Mucosa of rectum (tissue), 2 donors: ENCODE results near the gene PKM.
A peak's percentile ranks its signal among the peaks of the same experiment; 100 is the strongest.

Experiments
- H3K27ac ChIP-seq, 2 donors: one replicate each; pipeline ENCODE4 v1.7.0; 2013; ENCODE audit warnings: inconsistent platforms in 2 of 2, low read depth in 2 of 2, low read length in 2 of 2
- H3K27me3 ChIP-seq, 2 donors: one replicate each; pipeline ENCODE4 v1.7.0; 2013; ENCODE audit warnings: low read length in 2 of 2; ENCODE audit not compliant: control insufficient read depth in 2 of 2, insufficient read depth in 2 of 2
- H3K36me3 ChIP-seq, 2 donors: one replicate each; pipeline ENCODE4 v1.7.0; 2013; ENCODE audit warnings: low read length in 2 of 2; ENCODE audit not compliant: control insufficient read depth in 2 of 2, insufficient read depth in 2 of 2
- H3K4me1 ChIP-seq, 2 donors: one replicate each; pipeline ENCODE4 v1.7.0; 2013; ENCODE audit warnings: low read length in 2 of 2, mild to moderate bottlenecking in 1 of 2; ENCODE audit not compliant: control insufficient read depth in 2 of 2, insufficient read depth in 2 of 2
- H3K4me3 ChIP-seq, 2 donors: one replicate each; pipeline ENCODE4 v1.7.0; 2013; ENCODE audit warnings: low read length in 2 of 2
- H3K9ac ChIP-seq, 2 donors: one replicate each; pipeline ENCODE4 v1.7.0; 2013; ENCODE audit warnings: low read length in 2 of 2, low read depth in 1 of 2, mild to moderate bottlenecking in 1 of 2
- H3K9me3 ChIP-seq, 2 donors: one replicate each; pipeline ENCODE4 v1.7.0; 2013; ENCODE audit warnings: low read length in 2 of 2; ENCODE audit not compliant: control insufficient read depth in 2 of 2
- donor health status: healthy.
- donor health status: Normal muscosa, but diverticular disease.

The PKM gene

DNA sequence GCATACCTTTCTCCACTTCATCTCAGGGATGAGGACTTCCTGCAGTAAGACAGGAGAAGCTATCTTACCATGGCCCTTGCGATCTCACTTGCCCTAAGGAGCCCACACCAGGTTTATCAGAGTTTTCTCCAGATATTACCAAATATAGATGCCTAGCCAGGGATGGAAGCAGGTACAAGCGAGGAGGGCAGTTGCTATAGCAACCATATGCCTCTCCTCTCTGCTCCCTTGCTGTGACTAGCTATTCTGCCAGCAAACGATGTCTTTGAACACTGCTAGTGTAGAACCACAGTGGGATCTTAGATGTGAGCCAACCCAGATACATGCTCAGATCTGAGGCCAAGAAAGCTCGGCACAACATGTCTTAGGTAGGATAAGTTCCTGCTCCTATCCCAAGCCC, 67.3 kb downstream of the PKM start:
- no peak overlapping the region for H3K27ac ChIP-seq
- H3K9ac ChIP-seq, result no peak overlapping the region
- no peaks in the 10 kb centered on the region for H3K4me1 ChIP-seq
- no peaks in the 10 kb centered on the region for H3K36me3 ChIP-seq
- H3K27me3 ChIP-seq, result no peaks in the 10 kb centered on the region
- no peaks in the 10 kb centered on the region for H3K9me3 ChIP-seq
- H3K4me3 ChIP-seq, result no peak overlapping the region

DNA sequence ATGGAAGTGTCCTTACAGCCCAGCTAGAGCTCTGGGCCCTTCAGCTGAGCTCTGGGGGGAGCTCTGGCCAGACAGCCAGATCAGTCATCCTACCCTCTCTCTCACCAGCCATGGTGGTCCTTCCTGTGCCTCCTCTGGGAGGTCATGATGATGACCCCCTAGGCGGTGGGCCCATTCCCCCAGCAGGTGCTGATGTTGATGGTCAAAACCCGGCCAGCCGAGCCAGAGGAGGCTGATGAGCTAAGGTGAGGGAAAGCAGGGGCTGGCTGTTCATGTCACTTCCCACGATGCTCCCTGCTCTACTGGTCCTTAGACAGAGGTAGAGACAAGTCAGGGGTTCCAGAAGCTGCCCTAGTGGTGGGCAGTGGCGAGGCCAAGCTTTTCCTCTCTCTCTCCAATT, 68.4 kb downstream of the PKM start:
- H3K4me3 ChIP-seq, result no peak overlapping the region
- H3K36me3 ChIP-seq, result no peaks in the 10 kb centered on the region
- H3K27me3 ChIP-seq, result no peaks in the 10 kb centered on the region
- no peaks in the 10 kb centered on the region for H3K9me3 ChIP-seq
- H3K4me1 ChIP-seq, result no peaks in the 10 kb centered on the region
- H3K9ac ChIP-seq, result no peak overlapping the region
- no peak overlapping the region for H3K27ac ChIP-seq

DNA sequence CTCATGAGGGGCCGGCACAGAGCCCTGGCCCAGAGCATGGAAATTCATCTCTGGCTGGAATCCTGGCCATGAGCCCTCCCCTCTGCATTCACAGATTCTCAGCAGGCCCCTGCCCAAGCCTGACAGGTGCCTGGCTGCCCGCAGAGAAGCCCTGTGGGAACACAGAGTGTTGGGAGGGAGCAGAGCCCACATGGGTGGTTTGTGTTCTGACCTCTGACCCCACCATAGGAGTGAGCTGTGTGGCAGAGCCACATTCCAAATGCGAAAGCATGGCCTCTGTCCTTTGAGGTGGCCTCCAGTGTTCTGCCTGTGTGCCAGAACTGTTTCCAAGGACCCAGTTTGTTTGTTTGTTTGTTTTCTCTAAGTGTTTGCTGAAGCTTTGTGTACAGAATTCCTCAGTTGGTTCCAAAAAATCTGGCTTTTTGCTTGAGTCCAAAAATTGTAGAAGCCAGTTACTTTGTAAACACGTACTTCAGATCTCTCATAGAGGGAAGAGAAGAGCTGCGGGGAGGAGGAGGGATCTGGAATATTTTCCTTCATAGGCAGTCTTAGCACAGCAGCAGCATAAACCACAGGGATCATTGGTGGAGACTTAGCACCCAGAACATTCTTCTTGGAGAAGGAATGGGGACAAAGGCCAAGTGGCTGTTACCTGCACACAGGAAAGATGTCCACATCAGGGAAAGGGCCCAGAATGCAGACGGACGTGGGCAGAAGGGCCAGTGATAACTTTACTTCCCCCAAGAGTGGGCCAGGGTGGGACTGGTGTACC, 69.4 kb downstream of the PKM start:
- Histone ChIP-seq H3K27ac (no peak overlapping the region), H3K36me3 (no peaks in the 10 kb centered on the region), H3K4me3 (no peak overlapping the region), H3K9me3 (no peaks in the 10 kb centered on the region), H3K9ac (no peak overlapping the region), H3K27me3 (no peaks in the 10 kb centered on the region), H3K4me1 (no peaks in the 10 kb centered on the region)

DNA sequence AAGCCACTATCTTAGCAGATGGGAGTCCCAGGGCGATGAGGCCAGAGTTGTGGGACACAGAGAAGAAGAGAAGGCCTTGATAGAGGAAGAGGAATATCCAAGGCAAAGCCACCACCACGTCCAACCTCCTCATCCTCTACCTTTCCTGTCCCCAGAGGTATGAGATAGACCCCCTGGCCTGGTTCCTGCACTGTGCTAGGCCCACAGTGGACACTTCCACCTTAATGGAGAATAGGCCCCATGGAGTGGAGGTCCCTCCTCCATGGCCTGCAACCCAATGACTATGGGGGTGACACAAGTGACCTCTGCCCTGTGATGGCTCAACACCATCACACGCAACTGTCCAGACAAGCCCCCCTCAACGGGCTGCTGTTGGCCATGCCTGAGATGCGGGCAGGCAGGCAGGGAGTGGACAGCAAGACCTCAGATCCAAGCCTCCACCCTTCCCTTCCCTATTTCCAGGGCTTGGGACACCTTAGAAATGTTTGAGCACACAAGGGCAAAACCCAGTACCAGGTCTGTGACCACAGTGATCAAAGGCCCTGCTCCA, 70.2 kb downstream of the PKM start:
- Histone ChIP-seq H3K9ac (no peak overlapping the region), H3K4me3 (no peak overlapping the region), H3K27me3 (no peaks in the 10 kb centered on the region), H3K36me3 (no peaks in the 10 kb centered on the region), H3K4me1 (peaks cover 4 to 5% of the 10 kb centered on the region in 2 donors), H3K27ac (no peak overlapping the region), H3K9me3 (no peaks in the 10 kb centered on the region)

DNA sequence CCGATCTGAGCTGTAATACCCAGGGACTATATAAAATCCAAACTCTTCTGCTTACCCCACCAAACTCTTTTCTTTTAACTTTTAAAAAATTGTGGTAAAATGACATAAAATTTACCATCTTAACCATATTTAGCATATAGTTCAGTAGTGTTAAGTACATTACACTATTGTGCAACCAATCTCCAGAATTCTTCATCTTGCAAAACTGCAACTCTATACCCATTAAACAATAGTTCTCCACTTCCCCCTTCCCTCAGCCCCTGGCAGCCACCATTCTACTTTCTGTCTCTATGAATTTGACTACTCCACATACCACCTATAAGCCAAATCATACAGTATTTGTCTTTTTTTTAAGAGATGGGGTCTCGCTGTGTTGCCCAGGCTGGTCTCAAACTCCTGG, 74.1 kb downstream of the PKM start:
- H3K4me3 ChIP-seq, result no peak overlapping the region
- H3K9ac ChIP-seq, result no peak overlapping the region
- no peaks in the 10 kb centered on the region for H3K36me3 ChIP-seq
- H3K27me3 ChIP-seq, result no peaks in the 10 kb centered on the region
- no peak overlapping the region for H3K27ac ChIP-seq
- H3K4me1 ChIP-seq, result peaks cover 13 to 17% of the 10 kb centered on the region in 2 donors
- no peaks in the 10 kb centered on the region for H3K9me3 ChIP-seq

DNA sequence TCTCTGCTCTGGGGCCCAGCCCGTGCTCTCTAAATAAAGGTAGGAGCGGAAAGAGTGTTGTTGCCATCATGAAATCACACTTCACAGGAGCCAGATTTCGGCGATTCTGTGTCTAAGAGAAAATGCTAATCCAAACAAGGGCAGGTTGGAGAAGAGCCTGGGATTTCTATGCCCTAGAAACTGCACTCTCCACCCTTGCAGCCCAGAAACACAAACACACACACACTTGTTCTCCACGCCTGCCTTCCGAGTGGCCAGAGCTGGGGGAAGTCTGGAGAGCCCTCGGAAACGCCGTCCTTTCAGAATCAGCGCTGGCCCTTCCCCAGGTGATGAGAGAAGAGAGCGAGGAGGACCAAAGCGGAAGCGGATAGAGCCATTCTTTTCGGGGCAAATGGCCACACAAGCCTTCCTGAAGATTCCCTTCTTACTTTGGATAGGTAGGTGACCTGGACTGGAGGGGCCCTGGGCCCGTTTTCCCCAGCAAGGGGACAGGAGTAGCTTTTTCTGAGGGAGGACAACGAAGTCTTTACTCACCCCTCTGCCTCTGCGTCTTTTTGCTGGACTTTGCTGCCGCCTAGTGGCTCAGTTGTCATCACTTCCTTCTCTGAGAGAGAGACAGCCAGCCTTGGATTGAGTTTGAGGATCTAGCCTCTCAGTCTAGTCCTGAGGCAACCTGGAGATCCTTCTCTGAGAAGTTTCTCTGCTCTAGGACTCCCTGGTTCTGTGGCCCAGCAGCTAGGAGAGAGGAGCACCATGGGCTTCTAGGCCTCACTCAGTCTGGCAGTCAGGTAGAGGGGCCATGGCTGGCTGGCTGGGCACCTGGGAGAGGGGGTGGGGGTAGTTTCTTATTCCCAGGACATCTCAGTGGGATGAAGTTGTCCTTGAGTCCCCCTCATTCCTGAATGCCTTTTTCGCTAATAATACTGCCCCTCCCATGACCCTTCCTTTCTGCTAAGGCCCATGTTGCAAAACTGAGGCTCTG, 75.1 kb downstream of the PKM start:
- Histone ChIP-seq H3K4me1 (peaks cover 13 to 17% of the 10 kb centered on the region in 2 donors), H3K4me3 (peak overlapping the region; percentile 76), H3K36me3 (no peaks in the 10 kb centered on the region), H3K27me3 (no peaks in the 10 kb centered on the region), H3K9ac (peak overlapping the region; percentile 72 to 75), H3K9me3 (no peaks in the 10 kb centered on the region), H3K27ac (peak overlapping the region; percentile 76 to 78)

DNA sequence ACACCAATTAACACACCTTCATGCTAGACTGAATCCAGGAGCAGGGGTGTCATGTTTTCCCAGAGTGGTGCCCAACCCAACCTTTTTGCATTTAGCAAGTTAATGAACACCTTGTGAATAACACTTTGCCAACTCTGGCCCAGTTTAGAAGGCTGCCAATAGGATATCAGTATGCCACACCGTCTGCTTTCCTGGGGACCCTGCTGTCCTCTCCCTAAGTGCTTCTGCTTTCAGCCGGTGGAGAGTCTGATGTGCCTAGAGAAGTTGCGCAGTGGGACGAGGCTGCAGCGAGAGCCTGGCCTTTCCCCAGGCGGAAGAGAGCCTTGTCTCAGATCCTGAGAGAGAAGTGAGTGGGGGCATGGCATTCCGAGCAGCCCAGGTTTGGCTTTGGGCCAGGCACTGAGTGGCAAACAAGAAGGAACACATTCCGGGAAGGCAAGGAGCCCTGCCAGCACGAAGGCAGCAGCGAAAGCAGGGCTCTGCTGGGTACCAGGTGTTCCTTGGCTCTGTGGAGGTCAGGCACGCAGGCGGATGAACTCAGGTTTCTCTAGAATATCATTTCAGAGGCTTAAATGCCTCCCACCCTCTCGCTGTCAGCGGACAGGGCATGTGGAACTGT, 75.9 kb downstream of the PKM start:
- peak overlapping the region; percentile 76 for H3K4me3 ChIP-seq
- no peaks in the 10 kb centered on the region for H3K27me3 ChIP-seq
- H3K4me1 ChIP-seq, result peaks cover 13 to 17% of the 10 kb centered on the region in 2 donors
- H3K9ac ChIP-seq, result peak overlapping the region; percentile 72 to 75
- H3K36me3 ChIP-seq, result no peaks in the 10 kb centered on the region
- peak overlapping the region; percentile 76 to 78 for H3K27ac ChIP-seq
- H3K9me3 ChIP-seq, result no peaks in the 10 kb centered on the region

DNA sequence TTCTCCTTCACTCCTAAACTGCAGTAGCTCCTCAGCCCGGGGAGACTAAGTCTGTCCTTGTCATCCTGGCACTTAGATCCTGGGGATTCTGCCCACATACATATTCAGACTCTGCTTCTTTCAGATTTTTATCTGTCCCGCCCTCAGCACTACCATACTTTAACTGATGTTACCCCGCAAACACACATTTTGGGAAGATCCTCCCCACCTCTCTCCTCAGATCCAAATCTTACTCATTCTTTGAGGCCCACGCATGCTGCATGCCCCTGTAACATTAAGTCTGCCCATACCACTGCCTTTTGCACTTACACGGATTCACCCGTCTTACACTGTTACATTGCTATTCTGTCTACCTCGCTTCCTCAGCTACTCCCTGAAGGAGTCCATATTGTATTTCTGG, 76.7 kb downstream of the PKM start:
- H3K9ac ChIP-seq, result no peak overlapping the region
- H3K36me3 ChIP-seq, result no peaks in the 10 kb centered on the region
- H3K4me3 ChIP-seq, result no peak overlapping the region
- H3K9me3 ChIP-seq, result no peaks in the 10 kb centered on the region
- peaks cover 13 to 17% of the 10 kb centered on the region in 2 donors for H3K4me1 ChIP-seq
- H3K27me3 ChIP-seq, result no peaks in the 10 kb centered on the region
- H3K27ac ChIP-seq, result peak overlapping the region in 1 of 2 donors; percentile 78

DNA sequence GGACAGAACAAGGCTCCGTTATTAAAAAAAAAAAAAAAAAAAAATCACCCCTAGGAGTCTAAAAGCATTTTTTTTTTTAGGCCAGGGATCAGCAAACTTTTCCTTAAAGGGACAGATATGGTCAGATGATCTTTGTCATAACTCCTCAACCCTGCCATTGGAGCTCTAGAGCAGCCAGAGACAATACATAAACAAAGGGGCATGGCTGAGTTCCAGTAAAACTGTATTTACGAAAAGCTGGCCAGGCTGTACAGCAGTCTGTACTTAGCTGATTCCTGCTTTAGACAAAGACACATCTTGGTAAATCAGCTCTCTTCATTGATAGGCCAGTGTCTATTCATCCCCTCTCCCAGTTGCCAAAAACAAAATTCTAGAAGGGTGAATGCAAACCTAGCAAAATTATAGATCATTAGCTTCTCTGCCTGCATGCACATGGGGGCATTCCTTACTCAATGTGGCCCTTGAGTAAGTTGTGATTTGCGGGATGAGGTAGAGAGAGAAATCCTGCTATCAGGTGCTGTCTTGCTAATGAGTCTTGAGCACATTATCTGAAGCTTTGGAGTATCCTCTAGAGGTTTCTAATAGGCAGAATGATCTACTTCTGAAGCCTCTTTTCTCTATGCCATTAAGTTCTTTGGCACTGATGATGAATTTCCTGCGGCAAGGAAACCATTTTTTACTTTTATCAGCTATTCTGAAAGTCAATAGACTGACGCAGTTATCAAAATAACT, 77.6 kb downstream of the PKM start:
- no peaks in the 10 kb centered on the region for H3K36me3 ChIP-seq
- H3K27ac ChIP-seq, result no peak overlapping the region
- no peak overlapping the region for H3K9ac ChIP-seq
- H3K27me3 ChIP-seq, result no peaks in the 10 kb centered on the region
- H3K4me1 ChIP-seq, result peaks cover 13 to 17% of the 10 kb centered on the region in 2 donors
- H3K9me3 ChIP-seq, result no peaks in the 10 kb centered on the region
- H3K4me3 ChIP-seq, result no peak overlapping the region
